GM08714 (cell line): ENCODE measurements around the gene IPP.

Experiments used
- H3K4me3 ChIP-seq: fragments of 200-500 bp; sonication (Bioruptor generic); 2 replicates; pipeline ENCODE4 v1.5.1; 2014; ENCODE audit warnings: mild to moderate bottlenecking, low read length, inconsistent platforms
- ZNF274 ChIP-seq: IDR thresholded peaks from 2 replicates; pipeline ENCODE4 v1.6.1; 2012; ENCODE audit warnings: mild to moderate bottlenecking, low read depth, low read length

The IPP gene

DNA sequence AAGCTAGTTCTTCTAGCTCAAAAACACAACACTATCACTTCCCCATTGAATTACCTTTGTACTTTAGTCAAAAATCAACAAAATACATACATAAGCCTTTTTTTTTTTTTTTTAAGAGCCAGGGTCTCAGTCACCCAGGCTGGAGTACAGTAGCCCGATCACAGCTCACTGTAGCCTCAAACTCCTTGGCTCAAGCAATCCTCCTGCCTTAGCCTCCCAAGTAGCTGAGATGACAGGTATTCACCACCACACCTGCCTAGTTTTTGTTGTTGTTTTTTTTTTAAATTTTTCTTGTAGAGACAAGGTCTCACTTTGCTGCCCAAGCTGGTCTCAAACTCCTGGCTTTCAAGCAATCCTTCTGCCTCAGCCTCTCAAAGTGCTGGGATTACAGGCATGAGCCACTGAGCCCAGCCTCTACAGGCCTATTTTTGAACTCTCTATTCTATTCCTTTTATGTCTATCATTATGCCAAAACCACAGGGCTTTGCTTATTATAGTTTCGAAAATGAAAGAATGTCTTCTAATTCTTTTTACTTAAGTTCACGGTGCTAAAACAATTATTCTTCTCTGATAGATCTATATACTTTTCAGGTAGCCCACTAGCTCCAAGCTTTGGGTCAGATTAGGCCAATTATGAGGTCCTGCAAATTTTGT, 93.8 kb downstream of the IPP start:
- no peak overlapping the region for H3K4me3 ChIP-seq
- no peak for TF ChIP-seq ZNF274

DNA sequence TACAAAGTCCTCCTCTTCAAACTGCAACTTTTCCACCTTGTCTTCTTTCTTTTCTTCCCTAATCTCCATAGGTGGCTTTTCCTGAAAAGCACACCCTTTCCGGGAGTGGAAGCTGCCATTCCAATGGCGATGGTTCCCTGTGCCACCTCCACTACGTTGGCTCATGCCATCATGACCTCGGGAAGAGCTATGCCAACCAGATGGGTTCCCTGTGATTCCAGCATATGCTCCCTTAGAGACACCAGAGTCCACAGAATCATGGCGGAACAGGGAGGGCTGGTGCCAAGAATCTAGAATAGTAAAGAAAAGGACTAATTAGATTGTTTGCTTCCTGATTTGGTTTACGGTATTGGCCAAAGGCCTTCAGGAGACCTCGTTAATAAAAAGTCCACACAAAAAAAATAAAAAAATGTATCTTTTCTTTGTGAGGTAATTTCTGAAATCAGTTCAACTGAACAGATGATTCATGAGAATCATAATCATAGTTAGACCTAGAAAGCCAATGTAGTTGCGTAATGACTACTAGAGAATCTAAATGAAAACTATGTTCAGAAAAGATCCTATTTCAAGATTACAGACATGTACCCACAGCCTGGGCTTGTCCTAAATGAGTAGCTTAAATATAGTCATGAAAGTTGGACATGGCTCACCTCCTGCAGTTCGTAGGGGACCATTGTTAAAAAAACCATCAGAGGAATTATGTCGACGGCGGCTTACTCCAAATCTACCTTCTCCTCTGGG, 95.7 kb downstream of the IPP start:
- H3K4me3 ChIP-seq = no peak overlapping the region
- TF ChIP-seq ZNF274 = no peak
